GM23338 (cell line): ENCODE results near the gene CDKN2D.

ENCODE experiments used
- CREB1 ChIP-seq: fragments of 250-450 bp; sonication (Bioruptor Pico); IDR thresholded peaks from 2 replicates; pipeline ENCODE4 v1.5.0; 2020; ENCODE audit warnings: low read depth, mild to moderate bottlenecking, moderate library complexity
- EZH2 ChIP-seq: fragments of 200-600 bp; sonication (generic); IDR thresholded peaks from one replicate; pipeline ENCODE4 v1.8.0; 2017; ENCODE audit warnings: antibody characterized with exemption, mild to moderate bottlenecking, low read depth; ENCODE audit not compliant: unreplicated experiment
- POLR2AphosphoS5 ChIP-seq: IDR thresholded peaks from 2 replicates; pipeline ENCODE4 v1.6.1; 2016; ENCODE audit warnings: antibody characterized with exemption, low read depth
- TF ChIP-seq, protein P1 (sequence below), 2 experiments: fragments of 200-600 bp in 1 of 2; sonication (generic) in 1 of 2; conservative IDR thresholded peaks; 2 replicates each; pipeline versions ENCODE4 v1.5.1 to v1.6.1; 2016 to 2017; ENCODE audit warnings: antibody characterized with exemption in 2 of 2, low read depth in 2 of 2, mild to moderate bottlenecking in 2 of 2, moderate library complexity in 1 of 2

DNA sequence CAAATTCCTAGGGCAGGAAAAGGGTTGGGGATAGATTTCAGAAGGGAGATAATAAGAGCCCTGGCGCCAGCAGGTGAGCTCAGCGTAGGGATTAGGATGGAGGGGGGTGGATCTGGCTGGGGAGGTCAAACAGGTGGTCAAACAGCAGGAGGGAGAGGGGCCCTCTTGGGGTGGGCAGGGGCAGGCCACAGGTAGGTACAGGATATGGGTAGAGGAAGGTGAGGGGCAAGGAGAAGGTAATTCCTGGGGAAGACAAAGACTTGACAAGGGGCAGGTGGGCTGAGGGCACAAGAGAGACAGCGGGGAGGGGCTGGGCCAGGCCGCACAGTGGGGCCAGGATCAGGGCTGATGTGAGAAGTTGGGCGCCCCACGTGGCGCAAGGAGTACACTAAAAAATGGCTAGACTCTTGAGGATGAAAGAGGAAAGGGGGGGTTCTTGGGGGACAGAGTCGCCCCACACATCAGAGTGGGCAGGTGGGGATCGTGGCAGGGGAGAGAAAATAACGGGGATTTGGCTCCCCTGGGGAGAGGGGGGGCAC lies 3.7 kb downstream of the CDKN2D start:
- TF ChIP-seq, protein P1, sequence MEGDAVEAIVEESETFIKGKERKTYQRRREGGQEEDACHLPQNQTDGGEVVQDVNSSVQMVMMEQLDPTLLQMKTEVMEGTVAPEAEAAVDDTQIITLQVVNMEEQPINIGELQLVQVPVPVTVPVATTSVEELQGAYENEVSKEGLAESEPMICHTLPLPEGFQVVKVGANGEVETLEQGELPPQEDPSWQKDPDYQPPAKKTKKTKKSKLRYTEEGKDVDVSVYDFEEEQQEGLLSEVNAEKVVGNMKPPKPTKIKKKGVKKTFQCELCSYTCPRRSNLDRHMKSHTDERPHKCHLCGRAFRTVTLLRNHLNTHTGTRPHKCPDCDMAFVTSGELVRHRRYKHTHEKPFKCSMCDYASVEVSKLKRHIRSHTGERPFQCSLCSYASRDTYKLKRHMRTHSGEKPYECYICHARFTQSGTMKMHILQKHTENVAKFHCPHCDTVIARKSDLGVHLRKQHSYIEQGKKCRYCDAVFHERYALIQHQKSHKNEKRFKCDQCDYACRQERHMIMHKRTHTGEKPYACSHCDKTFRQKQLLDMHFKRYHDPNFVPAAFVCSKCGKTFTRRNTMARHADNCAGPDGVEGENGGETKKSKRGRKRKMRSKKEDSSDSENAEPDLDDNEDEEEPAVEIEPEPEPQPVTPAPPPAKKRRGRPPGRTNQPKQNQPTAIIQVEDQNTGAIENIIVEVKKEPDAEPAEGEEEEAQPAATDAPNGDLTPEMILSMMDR (conservative IDR thresholded peaks at IDR 0.05; ENCODE audit: low read depth in 2 of 2) = peak; percentile 24 to 40; a peak in 3 of 4 replicates
- TF ChIP-seq EZH2 = no peak
- no peak for TF ChIP-seq CREB1
- TF ChIP-seq POLR2AphosphoS5 = no peak
